ENCODE data around the gene HPD.

GRCh38 chr12:121820056-121820455 lies 38.6 kb downstream of the HPD start:
- TF ChIP-seq CTCF (IDR thresholded peaks at IDR 0.05; ENCODE audit: low read depth, low read length, poor library complexity, severe bottlenecking) = no peak
- TF ChIP-seq EZH2phosphoT487 (IDR thresholded peaks at IDR 0.05; ENCODE audit: borderline replicate concordance, low read length) = no peak

All from DOHH2 (cell line).